Measurements from ENCODE around the gene SH3BP5.

The SH3BP5 gene

GRCh38 chr3:15297608-15298350 is 34.6 kb downstream of the SH3BP5 start:
- no peak for DNase-seq

- no peak for DNase-seq
Measured at GRCh38 chr3:15295506-15295905, 36.9 kb downstream of the SH3BP5 start.

GRCh38 chr3:15294929-15295328 is 37.5 kb downstream of the SH3BP5 start:
- no peak for DNase-seq

GRCh38 chr3:15292765-15293522 is 39.4 kb downstream of the SH3BP5 start:
- no peak for DNase-seq

GRCh38 chr3:15291589-15292541 is 40.5 kb downstream of the SH3BP5 start:
- peak; percentile 70 to 73 for DNase-seq

- no peak for DNase-seq
Measured at GRCh38 chr3:15290736-15291135, 41.6 kb downstream of the SH3BP5 start.

GRCh38 chr3:15289661-15290060 is 42.7 kb downstream of the SH3BP5 start:
- no peak for DNase-seq

- no peak for DNase-seq
Measured at GRCh38 chr3:15288331-15289035, 43.9 kb downstream of the SH3BP5 start.

- DNase-seq = no peak
Measured at GRCh38 chr3:15287565-15288330, 44.6 kb downstream of the SH3BP5 start.

- DNase-seq = no peak
Measured at GRCh38 chr3:15286022-15286421, 46.4 kb downstream of the SH3BP5 start.

GRCh38 chr3:15284121-15284889 is 48.1 kb downstream of the SH3BP5 start:
- DNase-seq = no peak

GRCh38 chr3:15283702-15284101 is 48.7 kb downstream of the SH3BP5 start:
- DNase-seq = no peak

- DNase-seq = no peak
Measured at GRCh38 chr3:15281817-15282216, 50.6 kb downstream of the SH3BP5 start.

- no peak for DNase-seq
Measured at GRCh38 chr3:15280853-15281532, 51.4 kb downstream of the SH3BP5 start.

GRCh38 chr3:15279671-15280402 is 52.5 kb downstream of the SH3BP5 start:
- no peak for DNase-seq

GRCh38 chr3:15279205-15279604 is 53.2 kb downstream of the SH3BP5 start:
- no peak for DNase-seq

- DNase-seq = no peak
Measured at GRCh38 chr3:15277861-15278500, 54.4 kb downstream of the SH3BP5 start.

- DNase-seq = peak in 1 of 2 experiments; percentile 20
Measured at GRCh38 chr3:15276028-15276724, 56.2 kb downstream of the SH3BP5 start.

Data from activated T-cell treated with anti-CD3 and anti-CD28 coated beads, Interleukin-2, amount 50 U/mL, for 48 hours (primary cell).